B cell (primary cell): ENCODE results near the gene OR2T4. TPM values are rescaled to one million over a fixed set of nuclear protein-coding genes. Genes with fewer than 3 reads are reported as not detected.

Source experiments
- ATAC-seq: fragments of 200-7000 bp; cut with Tn5 transposase; one replicate; pipeline ENCODE4 v1.10.0; 2021; ENCODE audit warnings: low read depth, mild to moderate bottlenecking, moderate number of reproducible peaks, moderate library complexity
- CTCF ChIA-PET: fragments of 350-600 bp; sonication (Branson Sonifier 250); formaldehyde crosslinking; loops from one replicate; lab custom pipeline; 2021; ENCODE audit warnings: antibody characterized with exemption, inconsistent platforms; lab: Charles Lee
- POLR2A ChIA-PET: fragments of 350-600 bp; sonication (Branson Sonifier 250); formaldehyde crosslinking; loops from one replicate; lab custom pipeline; 2021; ENCODE audit warnings: antibody characterized with exemption; lab: Charles Lee
- DNase-seq: peaks from one replicate; pipeline ENCODE4 v3.0.0; 2013
- H2AFZ ChIP-seq: 2 replicates; pipeline ENCODE4 v1.6.1; 2012; ENCODE audit warnings: mild to moderate bottlenecking, low read depth, low read length; ENCODE audit not compliant: insufficient read depth, poor library complexity, severe bottlenecking
- H3K27ac ChIP-seq, 2 donors: 1 replicate in 1 of 2; 2 replicates in 1 of 2; pipeline ENCODE4 v1.5.1; 2012 to 2013; ENCODE audit warnings: low read length in 2 of 2, mild to moderate bottlenecking in 2 of 2, moderate library complexity in 1 of 2
- H3K27me3 ChIP-seq, 4 experiments: fragments of 200-600 bp in 1 of 4; sonication (generic) in 1 of 4; replicated peaks in 1 of 4; 1 replicate in 2 of 4; 2 replicates in 2 of 4; pipeline versions ENCODE4 v1.6.1 to v1.7.0; 2013 to 2016; ENCODE audit warnings: low read length in 3 of 4, mild to moderate bottlenecking in 2 of 4, mixed read lengths in 1 of 4, moderate library complexity in 1 of 4; ENCODE audit not compliant: insufficient read depth in 4 of 4, control insufficient read depth in 3 of 4; ENCODE audit errors: control extremely low read depth in 1 of 4
- H3K36me3 ChIP-seq, 2 experiments: replicated peaks in 1 of 2; 1 replicate in 1 of 2; 2 replicates in 1 of 2; pipeline versions ENCODE4 v1.6.1 to v1.7.1; 2013; ENCODE audit warnings: low read length in 1 of 2; ENCODE audit not compliant: insufficient read depth in 2 of 2, control insufficient read depth in 1 of 2; ENCODE audit errors: control extremely low read depth in 1 of 2, extremely low read depth in 1 of 2
- H3K4me1 ChIP-seq, 2 donors: fragments of 200-600 bp in 1 of 2; sonication (generic) in 1 of 2; 1 replicate in 1 of 2; 2 replicates in 1 of 2; pipeline versions ENCODE4 v1.5.1 to v1.6.1; 2013 to 2017; ENCODE audit warnings: low read length in 2 of 2; ENCODE audit not compliant: control insufficient read depth in 2 of 2, insufficient read depth in 2 of 2
- H3K4me2 ChIP-seq: replicated peaks from 2 replicates; pipeline ENCODE3; 2012; ENCODE audit warnings: mild to moderate bottlenecking, low read depth, low read length; ENCODE audit not compliant: poor library complexity, severe bottlenecking
- H3K4me3 ChIP-seq, 5 experiments: fragments of 200-600 bp in 1 of 5; sonication (generic) in 1 of 5; 1 replicate in 3 of 5; 2 replicates in 2 of 5; pipeline versions ENCODE4 v1.5.1 to v1.7.0; 2011 to 2016; ENCODE audit warnings: low read length in 4 of 5, mild to moderate bottlenecking in 4 of 5, low read depth in 2 of 5, control low read depth in 1 of 5, moderate library complexity in 1 of 5; ENCODE audit not compliant: insufficient read depth in 1 of 5; ENCODE audit errors: control extremely low read depth in 1 of 5, extremely low read depth in 1 of 5
- H3K79me2 ChIP-seq: fragments of 200-600 bp; sonication (generic); one replicate; pipeline ENCODE4 v1.6.0; 2016; ENCODE audit warnings: low read length; ENCODE audit not compliant: control insufficient read depth, insufficient read depth
- H3K9ac ChIP-seq: fragments of 200-600 bp; sonication (generic); 2 replicates; pipeline ENCODE4 v1.6.1; 2017; ENCODE audit warnings: mild to moderate bottlenecking, low read length, moderate library complexity
- H3K9me3 ChIP-seq, 3 donors: one replicate each; pipeline versions ENCODE4 v1.6.1 to v1.7.1; 2013; ENCODE audit warnings: low read length in 2 of 3; ENCODE audit not compliant: control insufficient read depth in 2 of 3, insufficient read depth in 1 of 3; ENCODE audit errors: control extremely low read depth in 1 of 3
- H4K20me1 ChIP-seq: 2 replicates; pipeline ENCODE4 v1.6.0; 2012; ENCODE audit warnings: mild to moderate bottlenecking, low read length; ENCODE audit not compliant: insufficient read depth, control insufficient read depth, poor library complexity, severe bottlenecking
- H3K27ac Mint-ChIP-seq: one replicate; pipeline ENCODE4 v1.8.0; 2021; ENCODE audit warnings: mixed read lengths
- H3K27me3 Mint-ChIP-seq: one replicate; pipeline ENCODE4 v1.8.0; 2021; ENCODE audit warnings: mixed read lengths
- H3K4me1 Mint-ChIP-seq: one replicate; pipeline ENCODE4 v1.8.0; 2021; ENCODE audit warnings: mixed read lengths
- H3K4me3 Mint-ChIP-seq: one replicate; pipeline ENCODE4 v1.8.0; 2021; ENCODE audit warnings: mixed read lengths
- H3K9me3 Mint-ChIP-seq: one replicate; pipeline ENCODE4 v1.8.0; 2022; ENCODE audit warnings: mixed read lengths; ENCODE audit not compliant: insufficient read depth
- CTCF ChIP-seq: fragments of 200-600 bp; IDR thresholded peaks from one replicate; pipeline ENCODE4 v1.8.0; 2022; ENCODE audit warnings: antibody characterized with exemption, mild to moderate bottlenecking
- EZH2 ChIP-seq: IDR thresholded peaks from 2 replicates; pipeline ENCODE4 v1.6.1; 2012; ENCODE audit warnings: borderline replicate concordance, low read depth, mild to moderate bottlenecking, moderate library complexity, low read length; ENCODE audit not compliant: insufficient read depth, poor library complexity, severe bottlenecking
- WGBS: methylation state at CpG from one replicate; pipeline ENCODE4 v1.1.5; 2013; ENCODE audit warnings: missing lambda C conversion rate; ENCODE audit not compliant: insufficient coverage; 5-methylcytosine and 5-hydroxymethylcytosine counted together
- intact Hi-C: fragments of 100-400 bp; cut with micrococcal nuclease; formaldehyde crosslinking; loops from one replicate; pipeline ENCODE4 v1.10.0; 2022
- polyA plus RNA-seq: library from polyadenylated mRNA; depleted of rRNA; stranded (reverse); fragments of >200 nt; gene quantifications from 2 replicates; pipeline ENCODE4 v1.2.3, GENCODE V29; 2012
- total RNA-seq, 2 donors: library from RNA; stranded (reverse); fragments of 120-200 nt in 1 of 2; gene quantifications; 1 replicate in 1 of 2; 2 replicates in 1 of 2; pipeline versions ENCODE4 v1.2.3 to v1.2.4, GENCODE V29; 2013 to 2022

Gene OR2T4
- total and polyA plus RNA-seq, 2 donors (not counting 1 experiment from before 2014, with no cell fraction given), result not detected

GRCh38 chr1:248348475-248348874 lies 13.0 kb upstream of the OR2T4 start, which contains the start of gene OR14C36:
OR14C36 (plus strand) TSS chr1:248348775; CDS start chr1:248348775, 0 bp downstream.
- TF ChIP-seq CTCF, result no peak
- TF ChIP-seq EZH2, result no peak
- H3K79me2 ChIP-seq, result no peaks in the 10 kb centered on the region
- H3K9ac ChIP-seq, result no peak within 1 kb of the TSS
- Mint-ChIP-seq H3K4me3 (no peak within 1 kb of the TSS), H3K4me1 (no peaks in the 10 kb centered on the region), H3K27ac (no peak within 1 kb of the TSS), H3K27me3 (peaks cover 15% of the 10 kb centered on the region), H3K9me3 (no peaks in the 10 kb centered on the region)
- WGBS, result no CpG with 5 or more reads among the region's 4 CpGs
- H3K27ac ChIP-seq, result no peak within 1 kb of the TSS
- no peaks in the 10 kb centered on the region for H3K4me1 ChIP-seq
- POLR2A ChIA-PET, result no interaction called here
- H3K4me3 ChIP-seq, result no peak within 1 kb of the TSS
- H3K27me3 ChIP-seq, result peaks cover 0 to 8% (median 2%) of the 10 kb centered on the region in 4 experiments
- DNase-seq (no peak), ATAC-seq (no peak)
- no peaks in the 10 kb centered on the region for H3K36me3 ChIP-seq
- CTCF ChIA-PET, result no interaction called here
- H3K4me2 ChIP-seq, result no peak within 1 kb of the TSS
- no peaks in the 10 kb centered on the region for H4K20me1 ChIP-seq
- intact Hi-C loops, result no loop called here
- H3K9me3 ChIP-seq, result no peaks in the 10 kb centered on the region
- no peak within 1 kb of the TSS for H2AFZ ChIP-seq

- H3K4me3 Mint-ChIP-seq, result no peak overlapping the region
- Histone ChIP-seq H3K79me2 (no peaks in the 10 kb centered on the region), H4K20me1 (no peaks in the 10 kb centered on the region), H3K27me3 (no peaks in the 10 kb centered on the region), H3K27ac (no peak overlapping the region), H3K4me3 (no peak overlapping the region), H3K4me2 (no peak overlapping the region), H2AFZ (no peak overlapping the region), H3K4me1 (no peaks in the 10 kb centered on the region), H3K36me3 (no peaks in the 10 kb centered on the region), H3K9me3 (no peaks in the 10 kb centered on the region), H3K9ac (no peak overlapping the region)
- H3K4me1 Mint-ChIP-seq, result no peaks in the 10 kb centered on the region
- DNase-seq (no peak), ATAC-seq (no peak)
- no peak overlapping the region for H3K27ac Mint-ChIP-seq
- TF ChIP-seq EZH2 (no peak), CTCF (no peak)
- ChIA-PET CTCF (interaction anchor here (0.8 kb wide), 1 partner anchor 474 kb away, joined by 3 read pairs; no protein-coding TSS in a partner anchor), POLR2A (no interaction called here)
- 0% methylated on average over 1 of the region's 3 CpGs for WGBS
- intact Hi-C loops, result no loop called here
- peaks cover 10% of the 10 kb centered on the region for H3K27me3 Mint-ChIP-seq
- H3K9me3 Mint-ChIP-seq, result no peaks in the 10 kb centered on the region
These were observed 2.0 kb upstream of the OR2T4 start for GRCh38 chr1:248359415-248359814.
